ENCODE data around the gene ANAPC2. TPM values are rescaled to one million over a fixed set of nuclear protein-coding genes. Genes with fewer than 3 reads are reported as not detected.

ANAPC2 gene
- total RNA-seq, 2 experiments from 2014 or later: 34.8 to 90.4 TPM

DNA sequence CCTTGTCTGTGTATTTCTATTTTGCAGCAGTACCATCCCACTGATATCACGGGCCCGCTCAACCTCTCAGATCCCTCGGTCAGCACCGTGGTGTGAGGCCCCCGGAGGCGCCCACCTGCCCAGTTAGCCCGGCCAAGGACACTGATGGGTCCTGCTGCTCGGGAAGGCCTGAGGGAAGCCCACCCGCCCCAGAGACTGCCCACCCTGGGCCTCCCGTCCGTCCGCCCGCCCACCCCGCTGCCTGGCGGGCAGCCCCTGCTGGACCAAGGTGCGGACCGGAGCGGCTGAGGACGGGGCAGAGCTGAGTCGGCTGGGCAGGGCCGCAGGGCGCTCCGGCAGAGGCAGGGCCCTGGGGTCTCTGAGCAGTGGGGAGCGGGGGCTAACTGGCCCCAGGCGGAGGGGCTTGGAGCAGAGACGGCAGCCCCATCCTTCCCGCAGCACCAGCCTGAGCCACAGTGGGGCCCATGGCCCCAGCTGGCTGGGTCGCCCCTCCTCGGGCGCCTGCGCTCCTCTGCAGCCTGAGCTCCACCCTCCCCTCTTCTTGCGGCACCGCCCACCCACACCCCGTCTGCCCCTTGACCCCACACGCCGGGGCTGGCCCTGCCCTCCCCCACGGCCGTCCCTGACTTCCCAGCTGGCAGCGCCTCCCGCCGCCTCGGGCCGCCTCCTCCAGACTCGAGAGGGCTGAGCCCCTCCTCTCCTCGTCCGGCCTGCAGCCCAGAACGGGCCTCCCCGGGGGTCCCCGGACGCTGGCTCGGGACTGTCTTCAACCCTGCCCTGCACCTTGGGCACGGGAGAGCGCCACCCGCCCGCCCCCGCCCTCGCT is 20.4 kb downstream of the ANAPC2 start:
- no peak overlapping the region for H3K4me2 ChIP-seq (ENCODE audit: low read length)
- ChIA-PET CTCF (ENCODE audit: unreplicated experiment) (interaction anchor here (0.5 kb wide), 1 partner anchor 31 kb away, joined by 3 read pairs; no protein-coding TSS in a partner anchor), POLR2A (no interaction called here)
- no peak overlapping the region for H3K4me3 ChIP-seq (ENCODE audit: low read depth, low read length, poor library complexity, severe bottlenecking)
- TF ChIP-seq, protein P1, sequence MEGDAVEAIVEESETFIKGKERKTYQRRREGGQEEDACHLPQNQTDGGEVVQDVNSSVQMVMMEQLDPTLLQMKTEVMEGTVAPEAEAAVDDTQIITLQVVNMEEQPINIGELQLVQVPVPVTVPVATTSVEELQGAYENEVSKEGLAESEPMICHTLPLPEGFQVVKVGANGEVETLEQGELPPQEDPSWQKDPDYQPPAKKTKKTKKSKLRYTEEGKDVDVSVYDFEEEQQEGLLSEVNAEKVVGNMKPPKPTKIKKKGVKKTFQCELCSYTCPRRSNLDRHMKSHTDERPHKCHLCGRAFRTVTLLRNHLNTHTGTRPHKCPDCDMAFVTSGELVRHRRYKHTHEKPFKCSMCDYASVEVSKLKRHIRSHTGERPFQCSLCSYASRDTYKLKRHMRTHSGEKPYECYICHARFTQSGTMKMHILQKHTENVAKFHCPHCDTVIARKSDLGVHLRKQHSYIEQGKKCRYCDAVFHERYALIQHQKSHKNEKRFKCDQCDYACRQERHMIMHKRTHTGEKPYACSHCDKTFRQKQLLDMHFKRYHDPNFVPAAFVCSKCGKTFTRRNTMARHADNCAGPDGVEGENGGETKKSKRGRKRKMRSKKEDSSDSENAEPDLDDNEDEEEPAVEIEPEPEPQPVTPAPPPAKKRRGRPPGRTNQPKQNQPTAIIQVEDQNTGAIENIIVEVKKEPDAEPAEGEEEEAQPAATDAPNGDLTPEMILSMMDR (conservative IDR thresholded peaks at IDR 0.05; ENCODE audit: low read length): no peak
- no peak for TF ChIP-seq EZH2phosphoT487 (IDR thresholded peaks at IDR 0.05; ENCODE audit: borderline replicate concordance, low read depth, low read length)
- intact Hi-C loops (cut with micrococcal nuclease; ENCODE audit: unreplicated experiment): no loop called here
- no peaks in the 10 kb centered on the region for H3K9me3 ChIP-seq (ENCODE audit: low read length)
- H3K9me2 ChIP-seq (ENCODE audit: insufficient read depth, low read length): no peaks in the 10 kb centered on the region
- H3K79me2 ChIP-seq (ENCODE audit: insufficient read depth, low read depth, low read length): no peaks in the 10 kb centered on the region
- DNase-seq (ENCODE audit: low spot score): no peak
- BruUV-seq (replicated peaks): no TSS peak
- peaks cover 4% of the 10 kb centered on the region for H3K4me1 ChIP-seq (ENCODE audit: insufficient read depth, low read length, poor library complexity, severe bottlenecking)
- no peaks in the 10 kb centered on the region for H3K36me3 ChIP-seq (ENCODE audit: insufficient read depth, low read length)
- H3K27ac ChIP-seq (ENCODE audit: low read depth, low read length, poor library complexity, severe bottlenecking): no peak overlapping the region
- no peak overlapping the region for H2AFZ ChIP-seq (ENCODE audit: low read length)
- H4K20me1 ChIP-seq (ENCODE audit: insufficient read depth, low read length): no peaks in the 10 kb centered on the region

DNA sequence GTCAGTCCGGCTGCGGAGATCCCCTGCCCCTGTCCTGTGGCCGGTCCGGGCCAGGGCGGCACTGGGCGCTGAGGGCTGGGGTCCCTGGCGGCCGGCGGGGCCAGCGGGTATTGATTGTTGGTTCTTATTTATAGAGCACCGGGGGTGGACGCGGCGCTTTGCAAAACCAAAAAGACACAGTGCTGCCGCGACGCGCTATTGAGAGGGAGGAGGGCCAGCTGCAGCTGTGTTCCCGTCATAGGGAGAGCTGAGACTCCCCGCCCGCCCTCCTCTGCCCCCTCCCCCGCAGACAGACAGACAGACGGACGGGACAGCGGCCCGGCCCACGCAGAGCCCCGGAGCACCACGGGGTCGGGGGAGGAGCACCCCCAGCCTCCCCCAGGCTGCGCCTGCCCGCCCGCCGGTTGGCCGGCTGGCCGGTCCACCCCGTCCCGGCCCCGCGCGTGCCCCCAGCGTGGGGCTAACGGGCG is 21.0 kb downstream of the ANAPC2 start:
- POLR2A ChIA-PET: interaction anchor here (0.6 kb wide), 1 partner anchor 56 kb away, joined by 3 read pairs; no protein-coding TSS in a partner anchor
- DNase-seq (ENCODE audit: low spot score): no peak
- Histone ChIP-seq H3K27ac (ENCODE audit: low read depth, low read length, poor library complexity, severe bottlenecking) (no peak overlapping the region), H3K79me2 (ENCODE audit: insufficient read depth, low read depth, low read length) (no peaks in the 10 kb centered on the region), H3K4me2 (ENCODE audit: low read length) (no peak overlapping the region), H3K36me3 (ENCODE audit: insufficient read depth, low read length) (no peaks in the 10 kb centered on the region), H4K20me1 (ENCODE audit: insufficient read depth, low read length) (no peaks in the 10 kb centered on the region), H3K9me3 (ENCODE audit: low read length) (no peaks in the 10 kb centered on the region), H3K4me3 (ENCODE audit: low read depth, low read length, poor library complexity, severe bottlenecking) (no peak overlapping the region), H3K4me1 (ENCODE audit: insufficient read depth, low read length, poor library complexity, severe bottlenecking) (peaks cover 4% of the 10 kb centered on the region), H2AFZ (ENCODE audit: low read length) (no peak overlapping the region), H3K9me2 (ENCODE audit: insufficient read depth, low read length) (no peaks in the 10 kb centered on the region)
- TF ChIP-seq, protein P1 (conservative IDR thresholded peaks at IDR 0.05; ENCODE audit: low read length): no peak
- TF ChIP-seq EZH2phosphoT487 (IDR thresholded peaks at IDR 0.05; ENCODE audit: borderline replicate concordance, low read depth, low read length): no peak
- intact Hi-C loops (cut with micrococcal nuclease; ENCODE audit: unreplicated experiment): no loop called here
- no TSS peak for BruUV-seq (replicated peaks)
- CTCF ChIA-PET (ENCODE audit: unreplicated experiment): interaction anchor here (0.6 kb wide), 1 partner anchor 37 kb away, joined by 9 read pairs; no protein-coding TSS in a partner anchor
